ENCODE results near the gene HRH1. TPM values are rescaled to one million over a fixed set of nuclear protein-coding genes. Genes with fewer than 3 reads are reported as not detected.

Gene HRH1
- total RNA-seq, 1 donor from 2014 or later: 6.2 TPM

DNA sequence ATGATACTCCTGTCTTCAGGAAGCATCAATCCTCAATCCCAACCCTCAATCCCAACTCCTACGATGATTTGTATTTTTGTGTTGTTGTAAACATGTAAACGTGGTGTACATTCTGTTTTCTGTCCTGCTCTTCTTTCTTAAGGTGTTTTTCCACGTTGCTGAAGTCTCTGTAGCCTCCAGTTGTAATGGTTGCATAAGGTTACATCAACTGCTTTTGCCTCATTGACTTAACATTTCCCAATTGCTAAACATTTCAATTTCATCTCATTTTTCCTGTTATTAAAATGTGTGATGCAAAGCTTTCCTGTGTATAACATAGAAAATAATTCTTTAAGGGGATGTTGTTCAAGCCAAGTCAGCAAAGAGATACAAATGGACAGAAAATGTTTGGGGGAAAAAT is 33.4 kb downstream of the HRH1 start:
- Histone ChIP-seq H3K4me1 (peaks cover 12 to 29% of the 10 kb centered on the region in 2 donors), H3K9me3 (no peaks in the 10 kb centered on the region), H3K36me3 (no peaks in the 10 kb centered on the region), H3K27ac (no peak overlapping the region), H3K4me3 (no peak overlapping the region), H3K27me3 (no peaks in the 10 kb centered on the region)
- TF ChIP-seq, protein P1, sequence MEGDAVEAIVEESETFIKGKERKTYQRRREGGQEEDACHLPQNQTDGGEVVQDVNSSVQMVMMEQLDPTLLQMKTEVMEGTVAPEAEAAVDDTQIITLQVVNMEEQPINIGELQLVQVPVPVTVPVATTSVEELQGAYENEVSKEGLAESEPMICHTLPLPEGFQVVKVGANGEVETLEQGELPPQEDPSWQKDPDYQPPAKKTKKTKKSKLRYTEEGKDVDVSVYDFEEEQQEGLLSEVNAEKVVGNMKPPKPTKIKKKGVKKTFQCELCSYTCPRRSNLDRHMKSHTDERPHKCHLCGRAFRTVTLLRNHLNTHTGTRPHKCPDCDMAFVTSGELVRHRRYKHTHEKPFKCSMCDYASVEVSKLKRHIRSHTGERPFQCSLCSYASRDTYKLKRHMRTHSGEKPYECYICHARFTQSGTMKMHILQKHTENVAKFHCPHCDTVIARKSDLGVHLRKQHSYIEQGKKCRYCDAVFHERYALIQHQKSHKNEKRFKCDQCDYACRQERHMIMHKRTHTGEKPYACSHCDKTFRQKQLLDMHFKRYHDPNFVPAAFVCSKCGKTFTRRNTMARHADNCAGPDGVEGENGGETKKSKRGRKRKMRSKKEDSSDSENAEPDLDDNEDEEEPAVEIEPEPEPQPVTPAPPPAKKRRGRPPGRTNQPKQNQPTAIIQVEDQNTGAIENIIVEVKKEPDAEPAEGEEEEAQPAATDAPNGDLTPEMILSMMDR (IDR thresholded peaks at IDR 0.05): no peak
- intact Hi-C loops (cut with DNase I): no loop called here
- DNase-seq (ENCODE audit: low spot score in 2 of 2): no peak

DNA sequence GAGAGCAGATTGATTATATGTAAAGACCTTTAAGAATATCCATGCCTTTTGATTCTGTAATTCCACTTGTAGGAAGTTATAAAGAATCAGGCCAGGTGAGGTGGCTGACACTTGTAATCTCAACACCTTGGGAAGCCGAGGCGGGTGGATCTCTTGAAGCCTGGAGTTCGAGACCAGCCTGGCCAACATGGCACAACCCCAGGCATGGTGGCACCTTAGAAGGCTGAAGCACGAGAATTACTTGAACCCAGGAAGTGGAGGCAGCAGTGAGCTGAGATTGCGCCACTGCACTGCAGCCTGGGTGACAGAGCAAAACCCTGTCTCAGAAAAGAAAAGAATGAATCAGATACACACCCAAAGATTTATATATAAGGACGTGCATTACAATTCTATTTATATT is 33.9 kb downstream of the HRH1 start:
- intact Hi-C loops (cut with DNase I): no loop called here
- no peak overlapping the region for H3K27ac ChIP-seq
- H3K9me3 ChIP-seq: no peaks in the 10 kb centered on the region
- peaks cover 10 to 25% of the 10 kb centered on the region in 2 donors for H3K4me1 ChIP-seq
- no peaks in the 10 kb centered on the region for H3K36me3 ChIP-seq
- no peak for DNase-seq (ENCODE audit: low spot score in 2 of 2)
- TF ChIP-seq, protein P1 (IDR thresholded peaks at IDR 0.05): no peak
- no peaks in the 10 kb centered on the region for H3K27me3 ChIP-seq
- no peak overlapping the region for H3K4me3 ChIP-seq

DNA sequence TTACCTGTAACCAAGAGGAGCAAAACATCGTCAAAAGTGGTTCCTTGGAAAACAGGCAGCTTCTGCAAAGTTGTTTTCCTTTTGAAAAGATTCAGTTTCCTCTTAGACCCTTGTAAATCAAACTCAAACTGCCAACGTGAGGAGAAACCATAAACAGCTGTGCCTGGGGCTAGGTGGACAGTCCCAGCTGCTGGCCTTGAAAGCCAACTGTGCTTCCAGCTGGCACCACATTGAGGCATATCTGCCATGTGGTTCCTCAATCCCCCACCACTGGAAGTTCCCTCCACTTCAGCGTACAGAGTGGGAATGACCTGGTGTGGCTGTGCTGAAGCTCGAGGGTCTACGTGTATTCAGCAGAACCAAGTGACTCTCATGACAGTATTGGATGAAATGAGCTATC is 40.9 kb downstream of the HRH1 start:
- intact Hi-C loops (cut with DNase I): no loop called here
- DNase-seq (ENCODE audit: low spot score in 2 of 2): no peak

GRCh38 chr3:11195721-11196332 is 41.5 kb downstream of the HRH1 start:
- Histone ChIP-seq H3K27me3 (no peaks in the 10 kb centered on the region), H3K9me3 (no peaks in the 10 kb centered on the region), H3K27ac (peak overlapping the region; percentile 68 to 84), H3K36me3 (no peaks in the 10 kb centered on the region), H3K4me1 (peaks cover 4 to 36% of the 10 kb centered on the region in 2 donors), H3K4me3 (peak overlapping the region; percentile 1 to 50)
- DNase-seq (ENCODE audit: low spot score in 2 of 2): peak in 1 of 2 donors; percentile 63
- TF ChIP-seq, protein P1 (IDR thresholded peaks at IDR 0.05): no peak
- intact Hi-C loops (cut with DNase I): no loop called here

More for the DNA sequence above, 40.9 kb downstream of the HRH1 start:
- TF ChIP-seq, protein P1 (IDR thresholded peaks at IDR 0.05): no peak
- Histone ChIP-seq H3K36me3 (no peaks in the 10 kb centered on the region), H3K4me3 (peak overlapping the region in 1 of 2 donors; percentile 50), H3K27ac (peak overlapping the region; percentile 68 to 84), H3K4me1 (peaks cover 2 to 30% of the 10 kb centered on the region in 2 donors), H3K27me3 (no peaks in the 10 kb centered on the region), H3K9me3 (no peaks in the 10 kb centered on the region)

DNA sequence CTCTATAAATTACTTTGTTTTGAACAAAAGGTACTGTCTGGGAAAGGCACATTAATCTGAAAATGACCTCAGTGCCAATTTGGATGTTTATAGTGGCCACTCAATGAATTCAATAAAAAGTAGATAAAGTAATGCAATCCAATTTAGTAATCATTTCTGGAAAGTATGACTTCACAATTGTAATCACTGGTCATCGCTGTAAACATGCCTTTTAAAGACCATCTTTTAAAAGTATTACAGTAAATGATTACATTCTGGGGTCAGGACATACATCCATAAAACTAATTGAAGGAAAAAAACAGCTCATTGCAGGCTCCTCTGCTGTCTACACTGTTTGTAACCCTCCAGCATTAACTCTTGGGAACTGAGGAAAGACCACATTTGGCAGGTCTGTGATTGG is 43.2 kb downstream of the HRH1 start:
- intact Hi-C loops (cut with DNase I): no loop called here
- Histone ChIP-seq H3K27me3 (no peaks in the 10 kb centered on the region), H3K4me1 (peaks cover 14 to 47% of the 10 kb centered on the region in 2 donors), H3K4me3 (no peak overlapping the region), H3K36me3 (no peaks in the 10 kb centered on the region), H3K9me3 (no peaks in the 10 kb centered on the region), H3K27ac (peak overlapping the region; percentile 54 to 84)
- TF ChIP-seq, protein P1 (IDR thresholded peaks at IDR 0.05): no peak
- DNase-seq (ENCODE audit: low spot score in 2 of 2): no peak
